Left lobe of liver (tissue), 2 donors: ENCODE measurements around the gene LZIC. TPM values are rescaled to one million over a fixed set of nuclear protein-coding genes. Genes with fewer than 3 reads are reported as not detected.

ENCODE experiments used
- ATAC-seq: fragments of 200-7000 bp; cut with Tn5 transposase; one replicate; pipeline ENCODE4 v1.9.1; 2020; ENCODE audit warnings: mild to moderate bottlenecking, moderate library complexity
- DNase-seq: peaks from one replicate; pipeline ENCODE4 v3.0.0-alpha.2; 2020; ENCODE audit warnings: low spot score
- total RNA-seq: library from RNA; stranded (reverse); gene quantifications from one replicate; pipeline ENCODE4 v1.2.1, GENCODE V29; 2021
- donor health status: DM: no; HTN: no; CAD: no; lungs with moderate emphysema.
- donor health status: DM: no; HTN: yes; CAD: no.

LZIC gene
- total RNA-seq, 1 donor from 2014 or later, result 12.7 TPM

DNA sequence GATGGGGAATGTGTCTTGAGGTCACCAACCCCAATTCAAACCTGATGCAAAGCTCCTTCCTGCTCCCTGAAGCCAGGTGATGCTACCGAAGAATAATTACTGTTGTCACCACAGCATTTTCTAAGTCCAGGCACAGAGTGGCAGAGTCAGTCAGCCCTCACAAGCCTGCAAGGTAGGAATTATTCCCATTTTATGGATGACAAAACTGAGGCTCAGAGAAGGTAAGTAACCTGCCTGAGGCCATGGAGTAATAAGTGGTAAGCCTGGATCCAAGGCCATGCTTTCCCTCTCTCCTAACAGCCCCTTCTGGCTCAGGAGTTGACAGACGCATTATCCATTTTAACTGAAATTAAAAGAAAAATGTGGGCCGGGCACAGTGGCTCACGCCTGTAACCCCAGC is 56.1 kb downstream of the LZIC start:
- no peak for ATAC-seq
- DNase-seq, result no peak

DNA sequence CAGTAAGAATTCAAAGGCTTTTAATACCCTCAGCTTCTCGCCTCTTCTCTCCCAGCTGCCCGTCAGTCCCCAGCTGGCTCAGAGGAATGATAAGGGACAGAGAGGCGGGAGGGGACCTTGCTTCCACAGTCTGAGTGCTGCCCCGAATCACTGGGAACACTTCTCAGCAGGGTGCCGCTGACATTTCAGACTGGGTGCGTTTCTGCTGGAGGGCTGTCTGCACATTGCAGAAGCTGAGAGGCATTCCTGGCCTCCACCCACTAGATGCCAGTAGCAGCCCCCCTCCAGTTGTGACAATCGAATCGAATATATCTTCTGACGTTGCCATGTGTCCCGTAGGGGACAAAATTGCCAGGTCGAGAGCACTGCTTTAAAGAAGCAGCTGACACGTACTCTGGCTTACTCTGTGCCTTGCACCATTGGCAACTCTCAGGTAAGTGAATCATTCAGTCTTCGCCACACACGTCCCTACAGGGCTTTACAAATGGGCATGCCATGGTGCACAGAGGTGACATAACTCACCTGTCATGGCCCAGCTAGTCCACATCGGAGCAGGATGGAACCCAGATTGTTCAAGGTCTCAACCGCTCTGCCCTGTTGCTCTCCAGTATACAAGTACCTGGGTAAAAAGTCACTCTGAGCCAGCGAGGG is 57.0 kb downstream of the LZIC start:
- no peak for DNase-seq

DNA sequence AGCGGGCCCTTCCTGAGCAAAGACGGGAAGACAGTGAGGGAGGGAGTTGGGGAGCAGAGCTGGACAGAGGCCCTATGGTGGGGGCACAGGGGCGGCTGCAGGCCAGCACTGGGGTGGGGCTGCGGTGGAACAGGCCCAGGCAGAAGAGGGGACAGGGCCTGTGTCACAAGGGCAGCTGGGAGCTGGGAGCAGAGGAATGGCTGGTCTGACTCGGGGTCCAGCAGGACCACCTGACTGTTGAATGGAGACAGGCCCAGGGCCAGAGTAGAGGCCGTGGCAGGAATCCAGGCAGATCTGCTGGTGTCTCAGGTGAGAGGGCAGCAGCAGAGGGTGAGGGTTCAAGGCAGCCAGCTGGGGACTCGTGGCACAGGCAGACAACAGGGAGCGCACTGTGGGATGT is 58.4 kb downstream of the LZIC start:
- DNase-seq (no peak), ATAC-seq (no peak)

More for the DNA sequence above, 57.0 kb downstream of the LZIC start:
- ATAC-seq, result no peak

DNA sequence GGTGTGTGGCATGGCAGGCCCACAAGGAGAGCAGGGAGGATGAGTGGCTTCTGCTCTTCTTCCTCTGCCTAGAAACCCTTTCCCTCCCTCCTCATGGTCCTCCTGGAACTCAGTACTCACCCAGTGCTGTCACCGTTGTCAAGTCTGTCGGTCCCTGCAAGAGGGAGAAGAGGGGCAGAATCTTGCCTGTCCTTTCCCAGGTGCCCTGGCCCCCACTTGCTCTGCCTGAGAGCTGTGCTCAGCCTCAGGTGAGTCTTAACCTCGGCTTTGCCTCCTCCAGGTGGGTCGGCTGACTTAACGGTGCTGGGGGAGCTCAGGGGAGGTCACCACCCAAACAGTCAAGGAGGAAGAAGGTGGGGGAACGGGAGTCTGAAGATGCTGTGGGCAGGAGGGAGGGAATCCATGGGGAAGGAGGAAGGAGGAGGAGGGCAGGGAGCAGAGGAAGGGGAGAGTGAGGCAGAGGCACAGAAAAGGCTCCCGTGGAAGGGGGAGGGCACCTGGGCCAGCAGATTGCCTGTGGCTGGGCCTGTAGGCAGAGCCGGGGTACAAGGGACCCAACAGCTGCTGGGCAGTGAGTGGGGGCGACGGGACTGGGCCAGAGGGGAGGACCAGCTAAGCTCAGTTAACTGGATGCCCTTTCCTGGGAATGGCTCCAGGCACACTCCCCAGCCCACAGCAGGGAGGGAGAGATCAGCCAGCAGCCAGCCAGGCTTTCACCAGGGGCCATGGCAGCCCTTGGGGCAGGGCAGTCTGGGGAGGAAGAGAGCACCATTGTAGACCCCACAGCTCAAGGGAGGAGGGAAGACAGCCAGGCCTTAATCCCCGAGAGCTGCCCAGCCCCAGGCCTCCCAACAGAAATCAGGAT is 59.4 kb downstream of the LZIC start:
- ATAC-seq (no peak), DNase-seq (no peak)

DNA sequence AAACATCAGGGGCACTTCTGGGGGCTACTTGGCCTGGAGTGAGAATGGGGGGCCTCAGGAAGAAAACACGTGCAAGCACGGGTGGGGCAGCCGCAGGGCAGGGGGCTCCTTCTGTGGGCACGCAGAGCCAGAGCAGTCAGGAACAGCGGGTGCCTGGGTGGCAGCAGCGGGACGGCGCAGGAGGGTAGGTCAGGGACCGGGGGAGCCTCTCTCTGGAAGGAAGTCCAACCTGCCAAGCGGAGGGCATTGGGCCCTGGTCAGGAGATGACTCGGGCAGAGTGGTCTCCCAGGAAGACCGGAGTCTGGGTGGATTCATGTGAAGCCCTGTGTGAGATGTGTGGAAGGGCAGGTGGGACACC is 60.3 kb downstream of the LZIC start:
- ATAC-seq, result no peak
- DNase-seq, result no peak

DNA sequence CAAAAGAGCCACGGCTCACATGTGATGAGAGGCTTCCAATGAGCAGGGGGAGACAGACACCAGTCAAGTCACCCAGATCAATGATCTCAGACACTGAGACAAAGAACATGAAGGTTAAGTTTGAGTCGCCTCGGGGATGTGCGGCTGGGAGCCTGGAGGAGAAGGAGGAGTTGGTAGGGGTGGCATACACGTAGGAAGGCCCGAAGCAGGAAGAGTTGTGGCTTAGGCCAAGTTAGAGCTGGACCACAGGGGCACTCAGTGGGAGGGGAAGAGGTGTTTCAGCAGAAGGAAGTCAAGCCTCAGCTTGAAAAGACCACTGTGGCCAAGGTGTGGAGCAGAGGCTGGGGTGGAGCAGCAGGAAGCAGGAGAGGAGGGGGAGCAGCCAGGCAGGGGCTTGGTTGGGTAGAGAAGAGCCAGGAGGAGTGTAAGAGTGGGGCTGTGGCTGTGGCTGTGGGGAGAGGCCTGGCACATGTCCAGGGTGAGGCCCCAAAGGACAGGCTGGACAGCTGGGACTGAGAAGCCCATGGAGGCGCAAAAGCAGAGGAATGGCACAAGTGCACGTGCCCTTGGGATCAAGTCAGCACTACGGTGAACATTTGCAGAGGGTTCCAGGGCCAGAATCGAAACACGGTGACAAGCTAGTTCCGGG is 60.8 kb downstream of the LZIC start:
- ATAC-seq (no peak), DNase-seq (no peak)

DNA sequence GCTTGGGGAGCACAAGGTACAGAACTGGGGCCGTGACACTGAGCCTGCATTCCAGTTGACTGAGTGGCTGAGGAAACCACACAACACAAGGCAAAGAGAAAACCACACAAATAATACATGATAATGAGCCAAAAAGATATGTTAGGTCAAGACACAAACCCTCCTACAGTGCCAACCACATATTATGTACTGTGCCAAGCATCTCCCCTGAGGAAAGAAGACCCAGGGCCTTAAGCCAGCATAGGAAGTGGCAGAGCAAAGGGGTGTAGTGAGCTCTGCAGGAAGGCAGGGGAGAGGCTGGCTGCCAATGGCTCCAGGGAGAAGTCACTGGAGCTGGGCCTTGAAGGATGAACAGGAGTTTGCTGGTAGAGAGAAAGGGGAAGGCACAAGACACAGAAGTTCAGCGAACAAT is 61.3 kb downstream of the LZIC start:
- DNase-seq (no peak), ATAC-seq (no peak)

Other genes starting within 250 kb of the LZIC start
- gene CLSTN1, start 119.4 kb downstream of the LZIC start, total RNA-seq, result 8.1 TPM
- gene CTNNBIP1, start 33.1 kb downstream of the LZIC start, total RNA-seq, result 24.2 TPM
- 7.6 TPM for gene NMNAT1, start 84 bp upstream of the LZIC start, total RNA-seq
- gene RBP7, start 53.8 kb upstream of the LZIC start, total RNA-seq, result 2.5 TPM
- gene UBE4B, start 89.6 kb upstream of the LZIC start, total RNA-seq, result 21.6 TPM